Activated naive CD4-positive, alpha-beta T cell treated with anti-CD3 and anti-CD28 coated beads, Interleukin-2, amount 50 U/mL, for 24 hours (primary cell): ENCODE measurements around the gene TACC2.
"Not testable (repeated sequence)": the region's sequence is repeated elsewhere in the genome, so short reads cannot be mapped to it uniquely, and the experiment has no call there.

Source experiments
- H3K27ac Mint-ChIP-seq: one replicate; pipeline ENCODE4 v1.8.0; 2021; ENCODE audit warnings: mild to moderate bottlenecking, mixed read lengths
- H3K27me3 Mint-ChIP-seq: one replicate; pipeline ENCODE4 v1.8.0; 2021; ENCODE audit warnings: mixed read lengths
- H3K36me3 Mint-ChIP-seq: one replicate; pipeline ENCODE4 v1.8.0; 2021; ENCODE audit warnings: mixed read lengths
- H3K4me1 Mint-ChIP-seq: one replicate; pipeline ENCODE4 v1.8.0; 2021; ENCODE audit warnings: mixed read lengths
- H3K4me3 Mint-ChIP-seq: one replicate; pipeline ENCODE4 v1.8.0; 2021; ENCODE audit warnings: mild to moderate bottlenecking, mixed read lengths
- H3K9me3 Mint-ChIP-seq: one replicate; pipeline ENCODE4 v1.8.0; 2021; ENCODE audit warnings: mixed read lengths

Gene TACC2

GRCh38 chr10:122056431-122057094 is 67.6 kb downstream of the TACC2 start:
- H3K27ac Mint-ChIP-seq: no peak overlapping the region
- H3K27me3 Mint-ChIP-seq: no peaks in the 10 kb centered on the region
- H3K9me3 Mint-ChIP-seq: no peaks in the 10 kb centered on the region
- H3K36me3 Mint-ChIP-seq: no peaks in the 10 kb centered on the region
- no peak overlapping the region for H3K4me3 Mint-ChIP-seq
- H3K4me1 Mint-ChIP-seq: no peaks in the 10 kb centered on the region

- H3K36me3 Mint-ChIP-seq: no peaks in the 10 kb centered on the region
- no peaks in the 10 kb centered on the region for H3K27me3 Mint-ChIP-seq
- H3K4me3 Mint-ChIP-seq: no peak overlapping the region
- no peaks in the 10 kb centered on the region for H3K9me3 Mint-ChIP-seq
- H3K4me1 Mint-ChIP-seq: no peaks in the 10 kb centered on the region
- no peak overlapping the region for H3K27ac Mint-ChIP-seq
These were observed 69.0 kb downstream of the TACC2 start for GRCh38 chr10:122057841-122058413.

- H3K4me1 Mint-ChIP-seq: no peaks in the 10 kb centered on the region
- no peaks in the 10 kb centered on the region for H3K9me3 Mint-ChIP-seq
- H3K27ac Mint-ChIP-seq: no peak overlapping the region
- H3K36me3 Mint-ChIP-seq: no peaks in the 10 kb centered on the region
- H3K4me3 Mint-ChIP-seq: no peak overlapping the region
- no peaks in the 10 kb centered on the region for H3K27me3 Mint-ChIP-seq
These were observed 71.3 kb downstream of the TACC2 start for GRCh38 chr10:122060250-122060649.

- H3K4me3 Mint-ChIP-seq: no peak overlapping the region
- no peaks in the 10 kb centered on the region for H3K36me3 Mint-ChIP-seq
- H3K9me3 Mint-ChIP-seq: peaks cover 5% of the 10 kb centered on the region
- no peak overlapping the region for H3K27ac Mint-ChIP-seq
- H3K4me1 Mint-ChIP-seq: no peaks in the 10 kb centered on the region
- H3K27me3 Mint-ChIP-seq: peaks cover 2% of the 10 kb centered on the region
These were observed 74.1 kb downstream of the TACC2 start for GRCh38 chr10:122062831-122063674.

GRCh38 chr10:122066337-122066939 is 77.5 kb downstream of the TACC2 start:
- H3K27ac Mint-ChIP-seq, H3K4me1 Mint-ChIP-seq, H3K4me3 Mint-ChIP-seq, H3K36me3 Mint-ChIP-seq, H3K9me3 Mint-ChIP-seq, H3K27me3 Mint-ChIP-seq: not testable (repeated sequence)

GRCh38 chr10:122068844-122069243 is 79.9 kb downstream of the TACC2 start:
- no peak overlapping the region for H3K27ac Mint-ChIP-seq
- H3K27me3 Mint-ChIP-seq: peaks cover 4% of the 10 kb centered on the region
- no peaks in the 10 kb centered on the region for H3K4me1 Mint-ChIP-seq
- no peaks in the 10 kb centered on the region for H3K36me3 Mint-ChIP-seq
- H3K9me3 Mint-ChIP-seq: peaks cover 5% of the 10 kb centered on the region
- H3K4me3 Mint-ChIP-seq: no peak overlapping the region

GRCh38 chr10:122072491-122072890 is 83.5 kb downstream of the TACC2 start:
- Mint-ChIP-seq H3K4me1 (no peaks in the 10 kb centered on the region), H3K27ac (no peak overlapping the region), H3K4me3 (no peak overlapping the region), H3K27me3 (peaks cover 2% of the 10 kb centered on the region), H3K36me3 (no peaks in the 10 kb centered on the region), H3K9me3 (no peaks in the 10 kb centered on the region)

GRCh38 chr10:122073508-122073907 is 84.5 kb downstream of the TACC2 start:
- no peaks in the 10 kb centered on the region for H3K4me1 Mint-ChIP-seq
- H3K36me3 Mint-ChIP-seq: no peaks in the 10 kb centered on the region
- no peak overlapping the region for H3K27ac Mint-ChIP-seq
- H3K9me3 Mint-ChIP-seq: no peaks in the 10 kb centered on the region
- no peak overlapping the region for H3K4me3 Mint-ChIP-seq
- peaks cover 4% of the 10 kb centered on the region for H3K27me3 Mint-ChIP-seq

- no peak overlapping the region for H3K27ac Mint-ChIP-seq
- H3K4me3 Mint-ChIP-seq: no peak overlapping the region
- H3K4me1 Mint-ChIP-seq: no peaks in the 10 kb centered on the region
- peaks cover 1% of the 10 kb centered on the region for H3K27me3 Mint-ChIP-seq
- H3K9me3 Mint-ChIP-seq: no peaks in the 10 kb centered on the region
- no peaks in the 10 kb centered on the region for H3K36me3 Mint-ChIP-seq
These were observed 86.2 kb downstream of the TACC2 start for GRCh38 chr10:122075171-122075570.

GRCh38 chr10:122075876-122076275 is 86.9 kb downstream of the TACC2 start:
- not testable (repeated sequence) for H3K9me3 Mint-ChIP-seq, H3K27me3 Mint-ChIP-seq, H3K36me3 Mint-ChIP-seq, H3K4me1 Mint-ChIP-seq, H3K4me3 Mint-ChIP-seq, H3K27ac Mint-ChIP-seq

- no peaks in the 10 kb centered on the region for H3K9me3 Mint-ChIP-seq
- no peak overlapping the region for H3K27ac Mint-ChIP-seq
These were observed 88.4 kb downstream of the TACC2 start for GRCh38 chr10:122077311-122077875.

GRCh38 chr10:122078326-122078725 is 89.4 kb downstream of the TACC2 start:
- Mint-ChIP-seq H3K27me3 (peaks cover 1% of the 10 kb centered on the region), H3K36me3 (no peaks in the 10 kb centered on the region), H3K9me3 (no peaks in the 10 kb centered on the region), H3K4me3 (no peak overlapping the region), H3K4me1 (no peaks in the 10 kb centered on the region), H3K27ac (no peak overlapping the region)

More at GRCh38 chr10:122077311-122077875, 88.4 kb downstream of the TACC2 start:
- Mint-ChIP-seq H3K4me1 (no peaks in the 10 kb centered on the region), H3K4me3 (no peak overlapping the region), H3K27me3 (peaks cover 1% of the 10 kb centered on the region), H3K36me3 (no peaks in the 10 kb centered on the region)

GRCh38 chr10:122078965-122079795 is 90.2 kb downstream of the TACC2 start:
- peaks cover 1% of the 10 kb centered on the region for H3K27me3 Mint-ChIP-seq
- H3K27ac Mint-ChIP-seq: no peak overlapping the region
- H3K4me3 Mint-ChIP-seq: no peak overlapping the region
- no peaks in the 10 kb centered on the region for H3K9me3 Mint-ChIP-seq
- no peaks in the 10 kb centered on the region for H3K36me3 Mint-ChIP-seq
- H3K4me1 Mint-ChIP-seq: no peaks in the 10 kb centered on the region

GRCh38 chr10:122082616-122083477 is 93.9 kb downstream of the TACC2 start:
- no peaks in the 10 kb centered on the region for H3K9me3 Mint-ChIP-seq
- H3K36me3 Mint-ChIP-seq: no peaks in the 10 kb centered on the region
- peaks cover 3% of the 10 kb centered on the region for H3K27me3 Mint-ChIP-seq
- no peak overlapping the region for H3K4me3 Mint-ChIP-seq
- no peak overlapping the region for H3K27ac Mint-ChIP-seq
- H3K4me1 Mint-ChIP-seq: no peaks in the 10 kb centered on the region
